ENCODE measurements around the gene GPR148. TPM values are rescaled to one million over a fixed set of nuclear protein-coding genes. Genes with fewer than 3 reads are reported as not detected.
"Not testable (repeated sequence)": the region's sequence is repeated elsewhere in the genome, so short reads cannot be mapped to it uniquely, and the experiment has no call there.

GPR148 gene
- total and polyA plus RNA-seq, 2 experiments from 2014 or later, result not detected

- TF ChIP-seq CTCF (IDR thresholded peaks at IDR 0.05; ENCODE audit: poor library complexity) (no peak), EZH2 (IDR thresholded peaks at IDR 0.05; ENCODE audit: borderline replicate concordance) (no peak), EZH2phosphoT487 (IDR thresholded peaks at IDR 0.05; ENCODE audit: low read depth, severe bottlenecking, unreplicated experiment) (no peak)
- no peaks in the 10 kb centered on the region for H3K9me2 ChIP-seq (replicated peaks; ENCODE audit: insufficient read depth)
- H3K27ac ChIP-seq, result no peak overlapping the region
- 95% methylated on average over 17 of the region's 17 CpGs for WGBS (ENCODE audit: low lambda C conversion rate, missing lambda C conversion rate)
- H4K20me1 ChIP-seq (ENCODE audit: insufficient read depth, poor library complexity, severe bottlenecking), result no peaks in the 10 kb centered on the region
- peaks cover 10% of the 10 kb centered on the region for H3K4me1 ChIP-seq (ENCODE audit: insufficient read depth)
- H3K36me3 ChIP-seq (replicated peaks; ENCODE audit: insufficient read depth, low read depth), result no peaks in the 10 kb centered on the region
- no peak for DNase-seq (ENCODE audit: low spot score)
- H3K27me3 ChIP-seq, result no peaks in the 10 kb centered on the region
- H3K4me2 ChIP-seq, result no peak overlapping the region
- no peak overlapping the region for H3K4me3 ChIP-seq
- no peaks in the 10 kb centered on the region for H3K9me3 ChIP-seq (ENCODE audit: low read depth)
- H3K79me2 ChIP-seq, result no peaks in the 10 kb centered on the region
- no peak overlapping the region for H2AFZ ChIP-seq
Measured at GRCh38 chr2:130729322-130730299, 741 bp downstream of the GPR148 start.

- not testable (repeated sequence) for H2AFZ ChIP-seq; H3K27ac ChIP-seq; H3K9me3 ChIP-seq (ENCODE audit: low read depth); H3K4me3 ChIP-seq; H3K9me2 ChIP-seq (replicated peaks; ENCODE audit: insufficient read depth); H4K20me1 ChIP-seq (ENCODE audit: insufficient read depth, poor library complexity, severe bottlenecking); H3K27me3 ChIP-seq; H3K4me2 ChIP-seq; H3K4me1 ChIP-seq (ENCODE audit: insufficient read depth); DNase-seq (ENCODE audit: low spot score); H3K79me2 ChIP-seq; H3K36me3 ChIP-seq (replicated peaks; ENCODE audit: insufficient read depth, low read depth)
- 93% methylated on average over 11 of the region's 11 CpGs for WGBS (ENCODE audit: low lambda C conversion rate, missing lambda C conversion rate)
Measured at GRCh38 chr2:130732257-130732656, 3.4 kb downstream of the GPR148 start.

GRCh38 chr2:130735200-130735599 is 6.3 kb downstream of the GPR148 start:
- Histone ChIP-seq H3K79me2 (no peaks in the 10 kb centered on the region), H3K4me1 (ENCODE audit: insufficient read depth) (no peaks in the 10 kb centered on the region), H3K9me3 (ENCODE audit: low read depth) (no peaks in the 10 kb centered on the region), H3K4me3 (no peak overlapping the region), H3K4me2 (no peak overlapping the region), H2AFZ (no peak overlapping the region), H3K27ac (no peak overlapping the region), H3K27me3 (no peaks in the 10 kb centered on the region), H3K9me2 (replicated peaks; ENCODE audit: insufficient read depth) (no peaks in the 10 kb centered on the region), H4K20me1 (ENCODE audit: insufficient read depth, poor library complexity, severe bottlenecking) (no peaks in the 10 kb centered on the region), H3K36me3 (replicated peaks; ENCODE audit: insufficient read depth, low read depth) (no peaks in the 10 kb centered on the region)
- WGBS (ENCODE audit: low lambda C conversion rate, missing lambda C conversion rate), result 100% methylated on average over 3 of the region's 3 CpGs
- no peak for DNase-seq (ENCODE audit: low spot score)
- no peak for TF ChIP-seq EZH2 (IDR thresholded peaks at IDR 0.05; ENCODE audit: borderline replicate concordance)
- TF ChIP-seq CTCF (IDR thresholded peaks at IDR 0.05; ENCODE audit: poor library complexity), result no peak
- no peak for TF ChIP-seq EZH2phosphoT487 (IDR thresholded peaks at IDR 0.05; ENCODE audit: low read depth, severe bottlenecking, unreplicated experiment)

- no peaks in the 10 kb centered on the region for H3K9me3 ChIP-seq (ENCODE audit: low read depth)
- no peaks in the 10 kb centered on the region for H3K9me2 ChIP-seq (replicated peaks; ENCODE audit: insufficient read depth)
- H2AFZ ChIP-seq, result no peak overlapping the region
Measured at GRCh38 chr2:130736487-130736886, 7.6 kb downstream of the GPR148 start.

More at GRCh38 chr2:130736487-130736886, 7.6 kb downstream of the GPR148 start:
- Histone ChIP-seq H3K27ac (no peak overlapping the region), H3K79me2 (no peaks in the 10 kb centered on the region), H4K20me1 (ENCODE audit: insufficient read depth, poor library complexity, severe bottlenecking) (no peaks in the 10 kb centered on the region), H3K36me3 (replicated peaks; ENCODE audit: insufficient read depth, low read depth) (no peaks in the 10 kb centered on the region), H3K4me3 (no peak overlapping the region), H3K27me3 (no peaks in the 10 kb centered on the region), H3K4me2 (no peak overlapping the region), H3K4me1 (ENCODE audit: insufficient read depth) (no peaks in the 10 kb centered on the region)
- no peak for TF ChIP-seq EZH2 (IDR thresholded peaks at IDR 0.05; ENCODE audit: borderline replicate concordance)
- no peak for TF ChIP-seq EZH2phosphoT487 (IDR thresholded peaks at IDR 0.05; ENCODE audit: low read depth, severe bottlenecking, unreplicated experiment)
- TF ChIP-seq CTCF (IDR thresholded peaks at IDR 0.05; ENCODE audit: poor library complexity), result no peak
- WGBS (ENCODE audit: low lambda C conversion rate, missing lambda C conversion rate), result 90% methylated on average over 6 of the region's 6 CpGs
- DNase-seq (ENCODE audit: low spot score), result no peak

All from hepatocyte (in vitro differentiated cells).